Smooth muscle cell of trachea (primary cell): Measurements from ENCODE around the gene IRAG1. TPM values are rescaled to one million over a fixed set of nuclear protein-coding genes. Genes with fewer than 3 reads are reported as not detected.

Experiments
- total RNA-seq: library from RNA; depleted of rRNA; stranded (reverse); fragments of >200 nt; gene quantifications from 2 replicates; pipeline ENCODE4 v1.2.1, GENCODE V29; 2014

IRAG1 gene
- total RNA-seq: 7.0 and 28.8 TPM in 2 replicates

GRCh38 chr11:10693509-10694081 lies at the start of gene IRAG1:
Gene IRAG1, minus strand, starts transcription at chr11:10693755. Its CDS starts 153 bp downstream, at chr11:10693602.

Other genes with a start within 250 kb of the IRAG1 start
- 6.7 and 9.9 TPM in 2 replicates for gene AMPD3, start 238.5 kb downstream of the IRAG1 start, total RNA-seq
- gene RNF141, start 152.6 kb downstream of the IRAG1 start, total RNA-seq: 30.6 and 40.0 TPM in 2 replicates
- gene LYVE1, start 125.1 kb downstream of the IRAG1 start, total RNA-seq: not detected in 2 replicates
- gene CTR9, start 57.5 kb upstream of the IRAG1 start, total RNA-seq: 39.7 and 40.7 TPM in 2 replicates
- gene EIF4G2, start 115.2 kb upstream of the IRAG1 start, total RNA-seq: 843 and 862 TPM in 2 replicates
- 35.4 and 46.8 TPM in 2 replicates for gene ZBED5, start 164.3 kb upstream of the IRAG1 start, total RNA-seq